ENCODE measurements around the gene CELSR3.

GRCh38 chr3:48601622-48601994 lies 61.1 kb downstream of the CELSR3 start:
- TF ChIP-seq, protein P1, sequence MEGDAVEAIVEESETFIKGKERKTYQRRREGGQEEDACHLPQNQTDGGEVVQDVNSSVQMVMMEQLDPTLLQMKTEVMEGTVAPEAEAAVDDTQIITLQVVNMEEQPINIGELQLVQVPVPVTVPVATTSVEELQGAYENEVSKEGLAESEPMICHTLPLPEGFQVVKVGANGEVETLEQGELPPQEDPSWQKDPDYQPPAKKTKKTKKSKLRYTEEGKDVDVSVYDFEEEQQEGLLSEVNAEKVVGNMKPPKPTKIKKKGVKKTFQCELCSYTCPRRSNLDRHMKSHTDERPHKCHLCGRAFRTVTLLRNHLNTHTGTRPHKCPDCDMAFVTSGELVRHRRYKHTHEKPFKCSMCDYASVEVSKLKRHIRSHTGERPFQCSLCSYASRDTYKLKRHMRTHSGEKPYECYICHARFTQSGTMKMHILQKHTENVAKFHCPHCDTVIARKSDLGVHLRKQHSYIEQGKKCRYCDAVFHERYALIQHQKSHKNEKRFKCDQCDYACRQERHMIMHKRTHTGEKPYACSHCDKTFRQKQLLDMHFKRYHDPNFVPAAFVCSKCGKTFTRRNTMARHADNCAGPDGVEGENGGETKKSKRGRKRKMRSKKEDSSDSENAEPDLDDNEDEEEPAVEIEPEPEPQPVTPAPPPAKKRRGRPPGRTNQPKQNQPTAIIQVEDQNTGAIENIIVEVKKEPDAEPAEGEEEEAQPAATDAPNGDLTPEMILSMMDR (IDR thresholded peaks at IDR 0.05): no peak
- TF ChIP-seq REST (IDR thresholded peaks at IDR 0.05; ENCODE audit: insufficient read depth in 1 of 2, low read depth in 2 of 2, low read length in 1 of 2) (no peak), TCF7L2 (IDR thresholded peaks at IDR 0.05; ENCODE audit: low read depth, low read length) (no peak), SIN3A (IDR thresholded peaks at IDR 0.05; ENCODE audit: borderline replicate concordance, insufficient read depth, low read depth, low read length) (no peak), POLR2AphosphoS5 (IDR thresholded peaks at IDR 0.05; ENCODE audit: low read depth, low read length) (no peak)
